ENCODE results near the gene ZNF451. TPM values are rescaled to one million over a fixed set of nuclear protein-coding genes. Genes with fewer than 3 reads are reported as not detected.

ZNF451 gene
- total and polyA plus RNA-seq, 2 donors (not counting 3 experiments of a cell fraction or from before 2014, with no cell fraction given), result 9.9 to 64.4 TPM

- no peaks in the 10 kb centered on the region for H3K27me3 ChIP-seq (ENCODE audit: control insufficient read depth in 2 of 2, insufficient read depth in 2 of 2, low read length in 2 of 2)
- intact Hi-C loops (cut with micrococcal nuclease), result no loop called here
- POLR2A ChIA-PET, result no interaction called here
- no peak overlapping the region for H2AFZ ChIP-seq (ENCODE audit: low read depth, low read length)
- H3K4me1 ChIP-seq (ENCODE audit: control insufficient read depth, extremely low read depth, insufficient read depth, low read length), result no peaks in the 10 kb centered on the region
- H3K4me2 ChIP-seq (ENCODE audit: insufficient read depth, low read length), result no peak overlapping the region
- no peaks in the 10 kb centered on the region for H3K36me3 ChIP-seq (ENCODE audit: control insufficient read depth in 2 of 2, extremely low read depth in 1 of 2, insufficient read depth in 2 of 2, low read length in 2 of 2)
- no peaks in the 10 kb centered on the region for H3K79me2 ChIP-seq (ENCODE audit: control insufficient read depth, insufficient read depth, low read length)
- CTCF ChIA-PET, result interaction anchor here (0.9 to 2.2 kb wide), 4 partner anchors 13 to 304 kb away, joined by 3 to 8 read pairs (median 4); partner anchors contain the start of gene RAB23
- no peaks in the 10 kb centered on the region for H4K20me1 ChIP-seq (replicated peaks; ENCODE audit: control insufficient read depth, extremely low read depth, insufficient read depth, low read length)
- no peak for TF ChIP-seq JUN (IDR thresholded peaks at IDR 0.05; ENCODE audit: borderline replicate concordance, insufficient read depth, insufficient read length, low read depth)
- TF ChIP-seq POLR2A (IDR thresholded peaks at IDR 0.05; ENCODE audit: low read depth, low read length), result no peak
- no peak for TF ChIP-seq MAX (IDR thresholded peaks at IDR 0.05; ENCODE audit: insufficient read depth, insufficient read length)
- no peak for TF ChIP-seq POLR2AphosphoS5 (IDR thresholded peaks at IDR 0.05; ENCODE audit: insufficient read depth, low read depth, low read length)
- no peak for TF ChIP-seq FOS (IDR thresholded peaks at IDR 0.05; ENCODE audit: borderline replicate concordance, insufficient read depth, low read length)
- no peak for TF ChIP-seq GATA2 (IDR thresholded peaks at IDR 0.05; ENCODE audit: insufficient read depth, insufficient read length, low read depth, low read length)
- no peak for TF ChIP-seq CTCF (IDR thresholded peaks at IDR 0.05; ENCODE audit: extremely low read depth in 1 of 2, insufficient read depth in 1 of 2, low read depth in 1 of 2, low read length in 2 of 2)
- no peak for TF ChIP-seq EZH2 (IDR thresholded peaks at IDR 0.05; ENCODE audit: borderline replicate concordance, low read depth, low read length, severe bottlenecking)
- TF ChIP-seq MYC (IDR thresholded peaks at IDR 0.05; ENCODE audit: low read depth, low read length), result no peak
- no peak overlapping the region for H3K27ac ChIP-seq (ENCODE audit: insufficient read depth, low read depth, low read length)
- H3K9me3 ChIP-seq (replicated peaks; ENCODE audit: control insufficient read depth, insufficient read depth, low read length), result no peaks in the 10 kb centered on the region
- no peak for FAIRE-seq
- H3K9ac ChIP-seq (replicated peaks; ENCODE audit: extremely low read depth, insufficient read depth, low read length), result no peak overlapping the region
- no TSS peak for BruUV-seq (replicated peaks)
- dilution Hi-C loops (cut with MboI; ENCODE audit: extremely low pct_ligation_motif_present, low sequenced_read_pairs), result no loop called here
- H3K9me1 ChIP-seq (replicated peaks; ENCODE audit: control insufficient read depth, extremely low read depth, insufficient read depth, low read length), result no peaks in the 10 kb centered on the region
- DNase-seq (ENCODE audit: low read depth, low spot score), result no peak
- no peak overlapping the region for H3K4me3 ChIP-seq (replicated peaks in 1 of 3; ENCODE audit: insufficient read depth in 1 of 3, low read depth in 1 of 3, low read length in 3 of 3)
Observed at GRCh38 chr6:57207141-57207540, 117.2 kb downstream of the ZNF451 start.
